Esophagus mucosa (tissue), 1 donor: ENCODE results near the gene SORCS2. TPM values are rescaled to one million over a fixed set of nuclear protein-coding genes. Genes with fewer than 3 reads are reported as not detected.
"Not testable (repeated sequence)": the region's sequence is repeated elsewhere in the genome, so short reads cannot be mapped to it uniquely, and the experiment has no call there.

Source experiments
- ATAC-seq: fragments of 200-7000 bp; cut with Tn5 transposase; one replicate; pipeline ENCODE4 v1.9.1; 2020
- total RNA-seq: library from RNA; stranded (reverse); gene quantifications from one replicate; pipeline ENCODE4 v1.2.4, GENCODE V29; 2023
- donor health status: DM: yes; HTN: yes; CAD: no.

The SORCS2 gene
- total RNA-seq, 1 donor from 2014 or later: 5.0 TPM

DNA sequence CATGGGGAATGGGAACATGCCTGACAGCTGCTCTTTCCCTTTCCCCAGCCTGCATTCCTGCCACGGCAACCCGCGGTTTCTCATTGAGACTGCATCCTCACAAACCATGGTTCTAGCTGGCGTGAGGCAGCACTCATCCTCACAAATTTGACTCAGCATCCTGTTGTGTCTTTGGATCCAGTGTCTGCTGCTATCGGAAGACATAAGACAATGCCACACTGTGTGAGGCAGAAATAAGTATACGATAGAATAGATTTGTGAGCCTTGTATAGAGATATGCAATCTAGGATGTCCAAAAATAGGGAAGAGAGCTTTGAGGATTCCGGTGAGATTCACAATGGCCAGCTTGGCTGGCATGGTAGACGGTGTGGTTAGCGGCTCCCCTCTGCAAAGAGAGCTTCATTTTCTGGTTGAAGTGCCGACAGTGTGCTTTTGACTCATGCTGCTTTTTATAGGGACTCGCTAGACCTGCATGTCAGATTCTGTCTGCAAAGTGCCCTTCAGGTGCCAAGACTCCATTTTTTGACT lies 403.7 kb downstream of the SORCS2 start:
- no peak for ATAC-seq

DNA sequence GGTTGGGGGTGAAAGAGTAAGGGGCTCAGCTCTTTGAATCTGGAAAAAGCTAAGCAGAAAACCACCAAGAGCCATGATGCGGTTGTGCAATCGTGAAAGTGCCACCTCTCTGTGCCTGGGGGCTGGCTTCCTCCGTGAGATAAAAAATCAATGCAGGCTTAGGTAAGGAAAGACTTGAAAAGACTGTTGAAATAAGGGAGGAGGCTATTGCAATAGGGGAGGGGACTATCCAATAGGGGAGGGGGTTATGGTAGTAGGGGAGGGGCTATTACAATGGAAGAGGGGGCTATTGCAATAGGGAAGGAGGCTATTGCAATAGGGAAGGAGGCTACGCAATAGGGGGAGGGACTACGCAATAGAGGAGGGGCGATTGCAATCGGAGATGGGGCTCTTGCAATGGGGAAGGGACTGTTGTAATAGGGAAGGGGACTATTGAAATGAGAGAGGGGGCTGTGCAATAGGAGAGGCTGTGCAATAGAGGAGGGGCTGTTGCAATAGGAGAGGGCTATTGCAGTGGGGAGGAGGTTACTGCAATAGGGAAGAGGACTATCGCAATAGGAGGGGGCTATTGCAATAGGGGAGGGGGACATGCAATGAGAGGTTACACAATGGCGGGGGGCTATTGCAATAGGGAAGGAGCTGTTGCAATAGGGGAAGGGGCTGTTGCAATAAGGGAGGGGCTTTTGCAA lies 404.7 kb downstream of the SORCS2 start:
- ATAC-seq: no peak

DNA sequence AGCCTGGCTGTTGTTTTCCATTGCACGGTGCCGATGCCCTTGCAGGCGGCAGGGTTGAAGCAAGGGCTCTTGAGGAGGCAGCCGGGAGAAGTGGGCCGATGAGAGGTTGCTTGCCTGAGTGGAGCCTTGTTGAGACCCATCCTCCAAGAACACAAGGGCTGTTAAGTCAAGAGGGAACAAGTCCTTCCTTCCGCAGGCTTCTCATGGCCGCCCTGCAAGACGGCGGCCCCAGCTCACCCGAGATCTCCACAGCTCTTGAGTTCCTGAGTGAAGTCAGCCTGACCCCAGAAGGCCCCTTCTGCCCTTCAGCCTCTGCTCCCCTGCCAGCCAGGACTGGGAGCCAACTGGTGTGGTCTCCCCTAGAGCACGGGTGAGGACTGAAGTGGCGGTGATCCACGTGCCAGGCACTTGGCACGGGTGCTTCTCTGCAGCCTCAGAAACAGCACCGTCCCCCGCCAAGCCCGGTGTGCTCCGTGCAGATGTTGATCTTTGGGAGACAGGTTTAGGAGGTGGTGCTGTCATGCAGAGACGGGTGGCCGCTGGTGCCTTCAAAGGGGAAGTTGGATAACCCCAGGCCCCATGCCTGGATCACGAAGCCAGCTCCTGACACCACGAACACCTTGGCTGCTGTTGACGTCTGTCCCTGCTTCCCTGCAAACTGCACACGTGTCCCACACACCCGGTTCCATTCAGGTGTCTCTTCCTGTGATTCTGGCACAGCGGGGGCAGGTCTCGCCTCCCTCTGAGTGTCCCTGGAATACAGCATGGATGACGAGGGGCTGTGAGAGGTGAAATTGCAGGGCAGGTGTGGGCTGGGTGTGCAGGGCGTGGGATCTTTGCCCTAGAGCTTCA lies 406.8 kb downstream of the SORCS2 start:
- ATAC-seq: no peak

DNA sequence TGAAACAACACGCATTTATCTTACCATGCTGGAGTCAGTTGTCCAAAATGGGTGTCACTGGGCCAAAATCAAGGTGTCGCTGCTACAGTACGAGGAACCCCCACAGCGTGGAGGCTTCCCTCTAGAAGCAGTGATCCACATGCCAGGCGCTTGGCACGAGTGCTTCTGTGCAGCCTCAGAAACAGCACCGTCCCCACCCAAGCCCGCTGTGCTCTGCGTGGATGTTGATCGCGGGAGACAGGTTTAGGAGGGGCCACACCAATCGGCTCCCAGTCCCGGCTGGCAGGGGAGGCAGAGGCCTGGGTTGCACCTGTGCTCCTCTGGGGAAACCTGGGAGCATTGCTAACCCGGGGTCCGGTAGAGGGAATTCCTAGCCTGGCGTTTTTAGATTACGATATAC lies 407.9 kb downstream of the SORCS2 start:
- ATAC-seq: no peak

DNA sequence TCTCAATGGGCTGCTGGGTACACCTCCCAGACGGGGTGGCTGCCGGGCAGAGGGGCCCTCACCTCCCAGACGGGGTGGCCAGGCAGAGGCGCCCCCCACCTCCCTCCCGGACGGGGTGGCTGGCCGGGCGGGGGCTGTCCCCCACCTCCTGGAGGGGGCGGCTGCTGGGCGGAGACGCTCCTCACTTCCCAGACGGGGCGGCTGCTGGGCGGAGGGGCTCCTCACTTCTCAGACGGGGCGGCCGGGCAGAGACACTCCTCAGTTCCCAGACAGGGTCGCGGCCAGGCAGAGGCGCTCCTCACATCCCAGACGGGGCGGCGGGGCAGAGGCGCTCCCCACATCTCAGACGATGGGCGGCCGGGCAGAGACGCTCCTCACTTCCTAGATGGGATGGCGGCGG lies 409.8 kb downstream of the SORCS2 start:
- ATAC-seq: not testable (repeated sequence)

DNA sequence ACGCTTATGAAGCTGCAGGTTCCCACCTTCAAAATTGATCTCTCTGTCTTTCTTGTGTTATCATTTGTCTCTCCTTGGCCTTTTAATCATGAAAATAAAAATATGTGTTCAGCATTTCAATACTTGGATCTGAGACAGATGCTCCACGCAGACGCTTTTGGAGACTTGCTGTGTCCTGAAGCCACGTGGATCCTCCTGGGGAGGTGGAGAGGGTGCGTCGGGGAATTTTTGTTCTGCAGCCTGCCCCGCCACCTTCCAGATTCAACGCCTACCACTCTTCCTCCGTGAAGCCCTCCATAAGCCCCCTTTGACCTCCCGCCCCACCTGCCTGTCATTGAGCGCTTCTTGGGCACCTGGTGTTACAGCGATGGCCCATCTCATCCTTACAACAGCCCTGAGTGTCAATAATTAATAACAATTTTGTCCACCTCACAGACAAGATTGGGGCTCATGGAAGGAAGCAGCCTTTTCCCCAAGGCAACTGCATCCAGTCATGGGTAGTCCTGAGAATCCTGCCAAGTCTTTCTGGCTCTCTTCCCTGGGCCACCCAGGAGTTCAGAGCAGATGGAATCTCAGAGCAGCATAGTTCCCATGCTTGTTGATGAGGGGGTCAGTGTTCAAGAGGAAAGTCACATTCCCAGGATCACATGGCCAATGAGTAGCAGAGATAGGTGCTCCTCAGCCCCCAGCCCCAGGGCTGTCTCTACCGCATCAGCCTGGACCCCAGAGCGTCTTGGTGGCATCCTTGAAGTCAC lies 415.0 kb downstream of the SORCS2 start:
- ATAC-seq: no peak

DNA sequence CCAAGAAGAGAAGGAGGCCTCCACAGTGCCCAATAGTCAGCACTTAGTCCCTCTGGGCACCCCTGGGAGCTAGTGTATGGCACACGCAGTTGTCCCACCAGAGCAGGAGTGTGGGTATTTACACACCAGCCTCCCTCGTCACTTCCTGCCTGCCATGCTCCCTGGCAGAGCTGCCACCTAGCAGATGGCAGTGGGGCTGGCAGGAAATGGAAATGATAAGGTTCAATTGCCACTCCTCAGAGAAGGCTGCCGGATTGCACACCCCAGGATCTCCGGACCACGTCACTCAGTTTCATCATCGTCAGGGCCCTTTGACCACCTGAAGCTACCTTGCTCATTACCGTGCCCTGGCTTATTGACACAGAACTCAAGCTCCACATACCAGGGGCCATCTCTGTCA lies 415.7 kb downstream of the SORCS2 start:
- ATAC-seq: no peak

DNA sequence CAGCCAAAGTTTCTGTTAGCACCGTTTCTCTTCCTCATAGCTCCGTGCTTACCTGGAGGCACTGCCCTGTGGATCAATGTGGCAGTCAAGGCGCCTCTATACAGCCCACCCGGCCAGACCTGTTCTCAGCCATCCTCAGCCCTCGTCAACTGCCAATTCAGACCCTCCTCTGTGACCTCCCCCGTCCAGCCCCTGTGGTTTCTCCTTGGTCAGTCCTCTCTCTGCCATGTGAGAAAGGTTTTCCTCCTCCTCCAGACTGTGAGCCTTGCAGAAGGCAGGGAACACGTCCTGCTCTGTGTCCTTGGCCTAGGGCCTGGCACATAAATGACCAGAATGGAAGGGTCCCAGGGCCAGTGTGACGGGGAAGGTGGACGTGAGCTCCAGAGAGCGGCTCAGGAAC lies 417.0 kb downstream of the SORCS2 start:
- no peak for ATAC-seq

DNA sequence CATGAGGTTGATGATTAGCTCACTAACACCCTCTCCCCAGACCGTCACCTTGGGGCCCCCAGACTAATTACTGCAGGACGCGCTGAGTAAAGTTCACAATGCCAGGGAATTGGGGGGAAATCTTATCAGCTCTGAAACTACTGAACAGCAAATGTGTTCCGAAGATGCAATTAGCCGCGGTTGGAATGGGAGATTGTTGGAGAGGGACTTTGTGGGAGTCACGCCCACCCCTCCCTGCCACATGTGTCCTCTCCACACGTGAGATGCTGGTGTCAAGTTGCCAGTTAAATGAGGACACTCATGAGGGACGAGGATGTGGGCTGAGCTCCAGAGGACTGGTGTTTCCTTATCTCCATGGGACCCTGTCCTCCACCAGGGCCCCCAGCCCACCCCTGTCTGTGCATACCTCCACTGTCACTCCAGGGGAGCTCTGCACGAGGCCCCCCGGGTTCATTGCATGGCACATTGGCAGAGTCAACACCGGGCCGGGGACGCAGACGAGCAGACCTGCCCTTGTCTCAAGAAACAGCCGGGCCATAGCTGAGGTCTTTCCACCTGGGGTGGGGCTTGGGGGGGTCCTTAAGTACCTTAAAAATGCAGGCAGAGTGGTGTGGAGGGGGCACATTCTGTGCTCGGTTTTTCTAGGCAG lies 417.8 kb downstream of the SORCS2 start:
- no peak for ATAC-seq

DNA sequence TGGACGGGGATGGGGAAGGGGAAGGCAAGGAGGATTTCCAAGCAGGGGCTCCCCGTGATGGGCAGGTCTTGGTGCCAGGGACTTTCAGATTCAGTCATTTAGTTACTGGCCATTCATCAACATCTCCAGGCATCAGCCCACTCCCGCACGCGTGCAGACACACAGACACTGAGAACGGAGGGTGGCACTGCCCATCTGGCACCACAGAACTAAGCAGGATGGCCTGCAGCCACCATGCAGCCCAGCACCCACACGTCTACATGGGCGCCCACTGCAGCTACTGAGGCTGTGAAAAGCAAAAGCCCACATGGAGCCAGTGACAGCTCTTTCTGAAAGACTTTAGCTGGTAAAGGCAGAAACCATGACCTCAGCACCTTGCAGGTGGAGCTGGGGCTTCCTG lies 418.5 kb downstream of the SORCS2 start:
- no peak for ATAC-seq

DNA sequence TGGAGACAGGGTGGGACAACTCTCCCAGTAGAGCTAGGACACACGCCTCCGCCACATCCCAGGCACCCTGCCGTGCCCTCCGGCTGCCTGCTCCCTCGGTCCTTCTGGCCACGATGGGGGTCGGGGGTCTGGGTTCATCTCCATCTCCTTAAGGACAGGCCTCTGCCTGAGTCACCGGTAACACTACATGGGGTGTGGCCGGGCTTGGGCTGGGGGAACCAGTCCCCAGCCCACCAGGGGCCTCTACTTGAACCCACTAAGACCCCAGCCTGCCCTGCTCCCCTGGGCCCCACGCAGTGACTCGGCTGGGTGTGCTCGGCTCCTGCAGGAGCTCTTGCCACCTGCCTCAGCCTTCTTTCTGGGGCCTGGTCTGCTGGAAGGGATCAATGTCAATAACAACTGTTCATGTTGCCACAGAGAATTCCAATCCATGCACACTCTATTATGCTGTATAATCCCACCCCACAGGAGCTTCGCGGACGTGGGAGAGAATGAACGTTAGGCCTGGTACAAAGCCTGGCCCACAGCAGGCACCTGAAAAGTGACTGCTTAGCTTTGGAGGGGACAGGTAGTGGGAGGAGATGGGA lies 420.1 kb downstream of the SORCS2 start:
- ATAC-seq: no peak

DNA sequence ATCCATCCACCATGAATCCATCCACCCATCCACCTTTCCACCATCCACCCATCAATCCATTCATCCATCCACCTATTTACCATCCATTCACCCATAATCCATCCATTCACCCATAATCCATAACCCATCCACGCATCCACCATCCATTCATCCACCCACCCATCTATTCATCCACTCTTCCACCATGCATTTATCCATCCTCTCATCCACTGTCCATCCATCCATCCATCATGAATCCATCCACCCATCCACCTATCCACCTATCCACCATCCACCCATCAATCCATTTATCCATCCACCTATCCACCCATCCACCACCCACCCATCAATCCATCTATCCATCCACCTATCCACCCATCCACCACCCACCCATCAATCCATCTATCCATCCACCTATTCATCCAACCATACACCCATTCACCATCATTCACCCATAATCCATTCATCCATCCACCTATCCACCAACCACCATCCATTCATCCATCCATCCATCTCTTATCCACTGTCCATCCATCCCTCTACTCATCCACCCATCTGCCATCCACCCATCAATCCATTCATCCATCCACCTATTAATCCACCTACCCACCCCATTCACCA lies 422.1 kb downstream of the SORCS2 start:
- no peak for ATAC-seq

DNA sequence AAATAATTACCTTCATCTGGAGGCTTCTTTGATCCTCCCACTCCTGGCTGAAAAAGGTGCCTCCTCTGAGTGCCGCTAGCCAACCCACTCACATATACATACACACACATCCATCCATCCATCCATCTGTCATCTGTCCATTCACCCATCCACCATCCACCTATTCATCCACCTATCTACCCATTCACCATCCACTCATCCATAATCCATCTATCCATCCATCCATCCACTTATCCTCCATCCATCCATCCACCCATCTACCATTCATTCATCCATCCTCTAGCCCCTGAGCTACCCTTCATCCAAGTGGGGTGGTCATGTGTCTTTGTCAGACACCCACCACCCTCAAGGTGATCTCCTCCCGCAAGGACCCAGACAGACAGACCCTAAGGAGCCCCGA lies 423.9 kb downstream of the SORCS2 start:
- ATAC-seq: no peak

DNA sequence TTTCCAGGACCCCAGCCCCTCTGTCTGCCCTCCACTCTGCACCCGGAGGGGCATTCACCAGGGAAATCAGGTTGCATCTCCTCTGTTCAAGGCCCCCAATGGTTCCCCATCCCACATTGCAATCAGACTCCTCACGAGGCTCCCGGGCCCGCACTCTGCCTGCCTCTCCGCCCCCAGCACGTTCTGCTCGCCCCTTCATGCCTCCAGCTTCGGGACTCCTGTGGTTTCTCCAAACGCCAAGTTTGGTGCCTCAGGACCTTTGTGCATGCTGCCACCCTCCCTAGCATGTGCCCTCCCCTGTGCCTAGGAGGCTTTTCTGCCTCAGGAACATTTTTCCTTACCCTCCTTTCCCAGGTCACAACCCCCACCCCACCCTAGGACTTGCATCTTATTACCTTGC lies 426.0 kb downstream of the SORCS2 start:
- no peak for ATAC-seq

DNA sequence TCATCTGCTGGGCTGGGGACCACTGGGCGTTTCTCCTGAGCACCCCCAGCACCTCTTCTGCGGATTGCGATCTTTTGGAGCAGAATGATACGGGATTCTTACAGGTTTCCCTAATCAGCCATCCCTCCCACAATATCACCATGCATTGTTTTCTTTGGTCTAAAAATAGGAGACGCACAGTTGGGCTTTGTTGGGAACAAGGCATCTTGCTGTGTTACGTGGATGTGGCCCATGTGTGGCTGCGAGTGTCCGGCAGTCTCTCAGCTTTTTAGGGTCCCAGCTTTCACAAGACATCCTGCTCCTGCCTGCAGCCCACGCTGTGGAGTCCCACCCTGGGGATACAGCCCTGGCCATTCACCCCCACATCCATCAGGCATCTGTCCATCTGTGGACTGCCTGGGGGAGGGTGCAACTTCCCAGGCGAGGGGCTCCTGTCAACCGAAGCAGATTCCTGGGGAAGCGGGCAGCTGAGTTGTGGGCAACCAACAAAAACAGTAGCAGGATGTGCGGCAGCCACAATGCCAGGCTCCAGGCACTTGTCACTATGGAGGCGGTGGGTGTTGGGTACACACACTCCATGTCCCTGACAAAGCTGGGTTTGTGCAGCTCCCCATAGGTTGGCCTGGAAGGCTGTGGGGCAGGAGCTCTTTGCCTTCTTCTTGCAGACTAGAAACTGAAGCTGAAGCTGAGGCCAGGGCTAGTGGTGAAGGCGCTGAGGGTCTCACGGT lies 427.9 kb downstream of the SORCS2 start:
- no peak for ATAC-seq

DNA sequence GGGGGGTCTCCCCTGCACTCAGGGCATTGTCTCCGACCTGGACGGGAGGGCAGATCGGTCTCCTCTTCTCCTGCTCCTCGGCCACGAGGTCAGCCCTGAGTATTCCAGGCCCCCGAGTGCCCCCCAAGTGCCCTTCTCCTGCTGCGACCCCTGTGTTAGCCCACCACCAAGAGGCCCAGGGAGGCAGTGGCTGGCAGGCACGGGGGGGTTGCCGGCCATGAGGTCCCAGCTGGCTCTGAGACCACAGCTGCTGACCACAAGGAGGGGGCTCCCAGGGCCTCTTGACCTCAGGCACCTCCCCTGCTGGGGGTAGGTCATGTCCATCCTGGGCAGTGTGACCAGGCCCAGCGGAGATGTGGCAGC lies 428.5 kb downstream of the SORCS2 start:
- no peak for ATAC-seq

DNA sequence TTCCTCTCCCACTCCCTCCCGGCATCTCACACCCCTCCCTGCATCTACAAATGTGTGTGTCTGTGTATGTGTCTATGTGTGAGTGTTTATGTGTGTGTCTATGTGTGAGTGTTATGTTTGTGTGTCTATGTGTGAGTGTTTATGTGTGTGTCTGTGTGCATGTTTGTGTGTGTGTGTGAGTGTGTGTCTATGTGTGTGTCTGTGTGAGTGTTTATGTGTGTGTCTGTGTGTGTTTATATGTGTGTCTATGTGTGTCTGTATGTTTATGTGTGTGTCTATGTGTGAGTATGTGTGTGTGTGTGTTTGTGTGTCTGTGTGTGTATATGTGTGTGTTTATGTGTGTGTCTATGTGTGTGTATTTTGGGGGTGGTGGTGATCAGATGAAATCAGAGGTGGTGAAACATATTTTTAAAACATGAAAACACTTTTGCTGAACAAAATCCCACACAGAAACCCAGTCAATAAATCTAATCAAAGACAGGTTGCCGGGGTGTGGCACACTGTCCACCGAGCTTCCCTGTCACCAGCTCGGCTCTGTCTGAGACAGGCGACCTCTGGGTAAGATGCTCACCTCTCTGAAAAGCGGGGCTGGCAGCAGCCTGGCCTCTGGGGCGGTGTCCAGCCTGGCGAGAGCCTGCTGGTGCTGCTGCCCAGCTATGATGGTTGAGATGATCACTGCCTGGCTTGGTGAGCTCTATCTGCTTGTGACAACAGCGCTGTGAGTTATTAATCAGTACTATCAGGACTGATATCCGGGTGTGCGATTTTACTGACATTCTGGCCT lies 429.1 kb downstream of the SORCS2 start:
- no peak for ATAC-seq

DNA sequence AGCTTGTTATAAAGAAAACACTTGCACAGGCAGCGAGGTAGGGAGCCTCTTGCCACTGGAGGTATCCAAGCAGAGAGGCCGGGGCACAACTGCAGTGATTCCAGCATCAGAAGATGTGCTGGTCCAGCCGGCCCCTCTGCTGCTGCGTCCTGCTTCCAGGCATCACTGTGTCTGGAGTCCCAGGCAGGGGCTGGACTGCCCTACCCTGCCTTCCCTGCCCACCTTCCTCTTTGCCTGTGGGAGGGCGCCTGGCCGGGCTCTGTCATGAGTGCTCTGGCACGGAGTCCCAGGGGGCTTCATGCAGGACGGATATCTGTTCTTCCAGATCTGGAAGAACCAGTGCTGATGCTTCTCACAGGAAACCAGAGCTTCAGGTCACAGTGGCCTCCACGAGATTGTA lies 430.0 kb downstream of the SORCS2 start:
- no peak for ATAC-seq

DNA sequence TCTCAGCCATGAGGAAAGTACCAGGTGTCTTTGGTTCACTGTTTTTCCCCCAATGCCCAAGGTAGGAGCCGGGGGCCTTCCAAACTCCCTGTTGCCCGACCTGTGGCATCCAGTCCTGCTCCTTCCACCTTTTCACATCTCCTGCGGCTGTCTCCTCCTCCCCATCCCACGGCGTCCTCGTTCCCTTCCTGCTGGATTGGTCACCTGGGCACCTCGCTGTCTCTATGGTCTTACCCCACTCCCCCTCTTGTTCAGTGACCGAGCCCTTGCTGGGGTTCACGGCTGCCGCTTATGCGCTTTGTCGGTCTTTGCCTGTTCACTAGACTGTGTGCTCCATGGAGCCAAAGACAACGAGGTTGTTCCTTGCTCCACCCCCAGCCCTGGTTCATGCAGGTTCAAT lies 431.1 kb downstream of the SORCS2 start:
- no peak for ATAC-seq

DNA sequence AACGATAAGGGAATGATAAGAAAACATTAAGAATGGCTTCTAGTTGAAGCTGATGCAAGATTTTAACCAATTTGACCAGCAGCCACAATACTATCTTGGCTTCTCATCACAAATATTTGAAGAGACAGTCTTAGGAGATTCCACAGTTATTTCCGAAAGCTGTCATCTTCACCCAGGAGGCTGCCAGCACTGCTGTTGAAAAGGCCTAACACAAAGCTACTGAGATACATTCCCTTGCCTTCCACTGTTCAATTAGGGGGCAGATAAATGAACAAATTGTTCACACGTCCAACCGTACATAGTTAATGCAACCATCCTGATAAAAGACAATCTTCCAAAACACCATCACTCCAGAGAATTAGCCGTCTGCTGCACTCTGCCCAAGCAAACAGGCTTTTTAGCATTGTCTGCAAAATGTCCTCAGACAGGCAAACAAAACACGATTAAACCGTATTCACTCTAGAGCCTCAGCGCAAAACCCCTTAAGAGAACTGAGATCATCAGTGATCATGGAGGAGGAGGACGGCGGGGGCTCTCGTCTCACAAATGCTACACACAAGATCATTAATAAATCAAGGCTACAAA lies 432.1 kb downstream of the SORCS2 start:
- no peak for ATAC-seq
